ENCODE results near the gene SGO2.
"Not testable (repeated sequence)": the region's sequence is repeated elsewhere in the genome, so short reads cannot be mapped to it uniquely, and the experiment has no call there.

SGO2 gene

GRCh38 chr2:200525066-200525465 is 941 bp upstream of the SGO2 start:
- DNase-seq (ENCODE audit: low spot score) = no peak

GRCh38 chr2:200525551-200525881 is 491 bp upstream of the SGO2 start:
- no peak for DNase-seq (ENCODE audit: low spot score)

GRCh38 chr2:200528228-200528627 is 2.2 kb downstream of the SGO2 start:
- DNase-seq (ENCODE audit: low spot score) = no peak

GRCh38 chr2:200533754-200534153 is 7.7 kb downstream of the SGO2 start:
- no peak for DNase-seq (ENCODE audit: low spot score)

DNA sequence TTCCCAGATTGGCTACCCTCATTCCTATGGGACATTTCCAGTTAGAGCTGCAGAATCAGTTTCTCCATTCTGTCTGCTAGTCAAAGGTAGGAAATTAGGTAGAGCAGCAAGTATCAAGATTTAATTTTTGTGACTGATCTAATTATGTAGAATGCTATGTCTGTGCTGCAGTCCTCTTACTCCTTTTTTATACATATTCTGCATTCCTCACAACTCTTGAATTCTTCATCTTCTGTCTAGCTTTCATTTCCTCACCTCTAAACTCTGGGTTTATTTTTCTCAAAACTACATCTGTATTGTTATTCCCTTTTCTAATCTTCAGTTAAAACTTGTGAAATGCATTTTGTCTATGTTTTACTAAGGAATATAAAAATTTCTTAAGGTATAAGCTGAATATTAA is 8.6 kb downstream of the SGO2 start:
- no peak for DNase-seq (ENCODE audit: low spot score)

DNA sequence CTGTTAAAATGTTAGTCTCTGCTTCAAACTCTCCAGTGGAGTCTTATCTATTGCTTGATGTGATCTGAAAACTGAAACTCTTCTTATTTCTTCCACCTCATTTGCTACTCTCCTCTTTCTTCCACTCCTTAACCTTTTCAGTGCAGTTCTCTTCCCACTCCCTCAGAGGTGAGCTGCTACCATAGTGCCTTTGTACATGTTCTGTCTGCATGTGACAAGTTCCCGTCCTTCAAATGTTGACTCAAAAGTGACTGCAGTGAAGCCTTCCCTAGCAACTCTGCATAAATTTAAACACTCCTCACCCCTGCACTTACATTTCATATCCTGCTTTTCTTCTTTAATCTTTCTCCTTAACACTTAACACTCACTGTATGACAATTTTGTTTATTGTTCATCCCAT is 12.1 kb downstream of the SGO2 start:
- no peak for DNase-seq (ENCODE audit: low spot score)

- DNase-seq (ENCODE audit: low spot score) = no peak
These were observed 14.8 kb downstream of the SGO2 start for GRCh38 chr2:200540793-200541192.

- DNase-seq (ENCODE audit: low spot score) = not testable (repeated sequence)
These were observed 40.6 kb downstream of the SGO2 start for GRCh38 chr2:200566596-200566995.

DNA sequence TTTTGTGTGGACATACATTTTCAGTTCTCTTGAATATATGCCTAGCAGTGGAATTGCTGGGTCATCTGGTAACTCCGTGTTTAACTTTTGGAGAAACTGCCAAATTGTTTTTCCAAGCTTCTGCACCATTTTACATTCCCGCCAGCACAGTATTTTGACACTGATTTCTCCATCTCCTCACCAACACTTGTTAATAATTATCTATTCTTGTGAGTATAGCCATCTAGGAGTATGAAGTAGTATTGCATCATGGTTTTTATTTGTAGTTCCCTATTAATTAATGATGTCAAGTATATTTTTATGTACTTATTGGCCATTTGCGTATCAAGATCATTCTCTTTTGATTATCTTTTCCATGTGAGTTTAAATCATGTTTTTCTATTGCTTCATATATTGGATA is 41.9 kb downstream of the SGO2 start:
- DNase-seq (ENCODE audit: low spot score) = no peak

DNA sequence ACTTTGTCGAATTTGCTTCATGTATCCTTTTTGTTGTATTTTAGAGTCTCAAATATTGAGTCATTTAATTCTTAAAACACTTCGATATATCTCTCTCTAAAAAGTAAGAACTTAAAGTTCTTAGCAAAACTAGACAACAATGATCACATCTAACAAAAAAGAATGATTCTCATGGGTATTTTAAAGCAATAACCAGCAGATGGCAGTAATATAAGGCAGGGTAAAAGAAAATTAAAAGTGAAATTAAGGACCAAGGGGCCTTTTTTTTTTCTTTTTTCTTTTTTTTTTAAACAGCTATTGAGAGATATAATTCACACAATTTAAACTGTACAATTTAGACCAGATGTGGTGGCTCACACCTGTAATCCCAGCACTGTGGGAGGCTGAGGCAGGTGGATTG is 50.0 kb downstream of the SGO2 start:
- DNase-seq (ENCODE audit: low spot score) = peak; percentile 21

- DNase-seq (ENCODE audit: low spot score) = no peak
These were observed 51.0 kb downstream of the SGO2 start for GRCh38 chr2:200577027-200577426.

DNA sequence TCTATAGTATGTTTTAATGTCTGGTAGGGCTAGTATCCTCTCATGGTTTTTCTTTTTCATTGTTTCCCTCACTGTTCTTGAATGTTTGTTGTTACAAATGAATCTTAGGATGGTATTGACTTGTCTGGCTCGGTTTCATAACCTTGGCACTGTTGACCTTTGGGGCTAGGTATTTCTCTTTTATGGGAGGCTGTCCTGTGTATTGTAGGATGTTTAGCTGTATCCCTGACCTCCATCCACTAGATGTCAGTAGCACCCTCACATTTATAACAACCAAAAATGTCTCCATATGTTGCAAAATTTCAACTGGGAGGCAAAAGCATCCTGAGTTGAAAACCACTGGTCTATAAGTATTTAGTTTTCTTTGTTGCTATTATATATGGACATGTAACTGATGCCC is 52.8 kb downstream of the SGO2 start:
- DNase-seq (ENCODE audit: low spot score) = peak; percentile 40

GRCh38 chr2:200584639-200585038 is 58.6 kb downstream of the SGO2 start:
- DNase-seq (ENCODE audit: low spot score) = no peak

GRCh38 chr2:200585340-200585729 is 59.3 kb downstream of the SGO2 start:
- no peak for DNase-seq (ENCODE audit: low spot score)

DNA sequence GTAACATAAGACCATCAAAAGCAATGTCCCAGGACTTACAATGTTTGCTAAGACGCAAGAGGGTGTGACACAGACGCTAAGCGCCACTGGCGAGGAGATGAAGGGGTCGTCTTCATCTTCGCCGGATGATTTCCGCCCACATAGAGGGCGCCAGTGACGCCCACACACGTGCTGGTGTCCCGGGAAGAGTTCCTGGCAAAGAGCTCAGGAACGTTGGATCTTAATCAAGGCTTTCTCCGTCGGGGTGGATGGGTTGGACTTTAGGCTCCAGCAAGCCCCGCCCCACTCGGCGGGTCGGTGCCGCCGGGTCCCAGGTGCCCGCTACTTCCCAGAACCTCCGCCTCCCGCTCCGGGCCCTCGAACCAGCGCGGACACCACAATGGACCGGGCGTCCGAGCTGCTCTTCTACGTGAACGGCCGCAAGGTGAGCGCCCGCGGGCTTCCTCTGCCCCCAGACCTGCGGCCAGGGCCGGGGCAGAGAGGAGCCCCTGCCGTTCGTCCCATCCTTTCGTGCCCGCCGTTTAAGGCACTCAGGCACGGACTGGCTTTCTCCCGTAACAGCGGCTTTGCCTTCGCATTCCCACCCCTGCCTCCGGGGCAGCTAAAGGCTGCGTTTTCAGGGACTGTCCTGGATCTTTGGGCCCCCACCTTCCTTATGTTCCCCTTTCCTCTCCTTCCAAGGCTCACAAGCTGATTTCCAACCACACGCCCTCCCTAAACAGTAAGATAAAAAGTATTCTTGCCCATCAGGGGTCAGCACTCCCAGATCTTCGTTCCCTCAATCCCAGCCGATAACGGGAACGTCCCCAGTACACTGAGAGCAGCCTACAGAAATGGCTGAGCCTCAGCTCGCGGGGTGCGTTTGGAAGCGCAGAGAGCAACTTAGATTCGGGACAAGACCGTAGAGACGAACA is 60.0 kb downstream of the SGO2 start, which contains the start of gene AOX1:
Gene AOX1 (plus strand): TSS at position 285 of the 914 bp plus-strand sequence. CDS start 95 bp downstream, at position 380.
- no peak for DNase-seq (ENCODE audit: low spot score)

DNA sequence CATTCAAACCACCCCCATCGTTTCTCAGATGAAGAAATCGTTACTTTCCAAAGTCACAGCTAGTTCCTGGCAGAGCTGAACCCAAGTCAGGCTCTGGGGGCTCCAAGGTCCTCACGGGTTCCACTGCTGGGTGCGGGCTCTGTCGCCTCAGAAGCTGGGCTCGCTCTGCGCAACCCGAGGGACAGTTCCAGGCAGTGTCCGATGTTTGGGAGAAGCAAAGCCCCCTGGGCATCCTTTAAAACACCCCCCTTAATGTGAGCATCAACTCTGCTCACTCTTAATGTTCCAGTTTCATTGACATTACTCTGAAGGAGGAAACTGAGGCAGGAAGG is 60.6 kb downstream of the SGO2 start:
- DNase-seq (ENCODE audit: low spot score) = no peak

GRCh38 chr2:200587007-200587616 is 61.1 kb downstream of the SGO2 start:
- no peak for DNase-seq (ENCODE audit: low spot score)

GRCh38 chr2:200588076-200588678 is 62.2 kb downstream of the SGO2 start:
- DNase-seq (ENCODE audit: low spot score) = no peak

GRCh38 chr2:200590090-200590489 is 64.1 kb downstream of the SGO2 start:
- no peak for DNase-seq (ENCODE audit: low spot score)

- no peak for DNase-seq (ENCODE audit: low spot score)
These were observed 65.3 kb downstream of the SGO2 start for GRCh38 chr2:200591308-200591707.

GRCh38 chr2:200592406-200593075 is 66.5 kb downstream of the SGO2 start:
- DNase-seq (ENCODE audit: low spot score) = no peak

DNA sequence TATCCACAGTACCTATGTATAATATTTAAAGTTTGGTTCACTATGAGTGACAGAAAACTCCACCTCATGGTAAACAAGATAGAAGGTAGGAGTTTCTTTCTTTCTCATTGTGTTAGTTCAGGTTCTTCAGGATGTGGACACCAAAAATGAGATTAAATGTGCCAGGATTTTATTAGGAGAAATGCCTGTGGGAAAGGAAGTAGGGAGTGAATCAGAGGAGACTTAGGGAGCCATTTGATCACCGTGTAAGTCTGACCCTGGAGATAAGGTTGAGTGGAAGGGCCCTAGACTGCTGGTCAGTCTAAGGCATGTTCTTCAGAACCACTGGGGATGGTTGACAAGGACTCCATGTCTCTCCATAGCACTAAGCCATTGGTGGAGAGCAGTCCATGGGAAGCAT is 67.9 kb downstream of the SGO2 start:
- DNase-seq (ENCODE audit: low spot score) = no peak

- no peak for DNase-seq (ENCODE audit: low spot score)
These were observed 69.9 kb downstream of the SGO2 start for GRCh38 chr2:200595913-200596312.

All from kidney capillary endothelial cell (primary cell).